Memory B cell (primary cell): ENCODE data around the gene SSBP3.

Experiments
- ATAC-seq: fragments of 150-1000 bp; cut with Tn5 transposase; 2 replicates; pipeline ENCODE4 v1.10.0; 2021; ENCODE audit warnings: low read depth, mild to moderate bottlenecking, moderate library complexity
- DNase-seq, 2 donors: peaks; one replicate each; pipeline ENCODE4 v3.0.0; 2022; ENCODE audit warnings: low spot score in 2 of 2
- H3K27ac Mint-ChIP-seq: one replicate; pipeline ENCODE4 v1.8.0; 2022; ENCODE audit warnings: mild to moderate bottlenecking, moderate library complexity, mixed read lengths
- H3K27me3 Mint-ChIP-seq: one replicate; pipeline ENCODE4 v1.8.0; 2022; ENCODE audit warnings: mixed read lengths
- H3K36me3 Mint-ChIP-seq: one replicate; pipeline ENCODE4 v1.8.0; 2022; ENCODE audit warnings: mild to moderate bottlenecking, mixed read lengths
- H3K4me1 Mint-ChIP-seq: one replicate; pipeline ENCODE4 v1.8.0; 2022; ENCODE audit warnings: mixed read lengths
- H3K4me3 Mint-ChIP-seq: one replicate; pipeline ENCODE4 v1.8.0; 2022; ENCODE audit warnings: mild to moderate bottlenecking, moderate library complexity, mixed read lengths
- H3K9me3 Mint-ChIP-seq: one replicate; pipeline ENCODE4 v1.8.0; 2022; ENCODE audit warnings: mixed read lengths

Gene SSBP3

GRCh38 chr1:54267815-54268761, 138.1 kb downstream of the SSBP3 start:
- Mint-ChIP-seq H3K36me3 (peaks cover 2% of the 10 kb centered on the region), H3K27me3 (no peaks in the 10 kb centered on the region), H3K4me3 (no peak overlapping the region), H3K27ac (no peak overlapping the region), H3K4me1 (peaks cover 8% of the 10 kb centered on the region), H3K9me3 (no peaks in the 10 kb centered on the region)
- no peak for DNase-seq
- ATAC-seq, result no peak

DNA sequence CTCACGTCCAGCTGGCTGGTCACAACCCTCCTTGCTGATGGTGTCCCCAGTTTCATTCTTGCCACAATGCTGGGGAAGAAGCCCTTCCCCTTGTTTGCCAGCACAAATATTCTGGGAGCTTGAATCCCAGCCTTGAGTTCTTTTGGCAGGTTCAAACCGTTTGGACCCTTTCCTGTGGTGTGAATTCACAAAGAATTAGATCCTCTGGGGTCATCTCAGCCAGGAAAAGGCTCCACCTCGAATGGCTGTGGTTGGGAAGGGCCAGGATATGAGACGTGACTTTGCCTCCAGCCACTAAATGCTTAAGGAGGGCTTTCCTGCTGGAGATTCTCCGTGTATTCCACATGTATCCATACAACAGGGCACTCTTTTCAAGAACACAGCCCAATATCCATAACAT, 139.3 kb downstream of the SSBP3 start:
- H3K36me3 Mint-ChIP-seq, result peaks cover 2% of the 10 kb centered on the region
- ATAC-seq (no peak), DNase-seq (no peak)
- no peaks in the 10 kb centered on the region for H3K9me3 Mint-ChIP-seq
- peaks cover 6% of the 10 kb centered on the region for H3K4me1 Mint-ChIP-seq
- no peak overlapping the region for H3K27ac Mint-ChIP-seq
- no peak overlapping the region for H3K4me3 Mint-ChIP-seq
- H3K27me3 Mint-ChIP-seq, result no peaks in the 10 kb centered on the region

GRCh38 chr1:54266195-54266594, 140.0 kb downstream of the SSBP3 start:
- Mint-ChIP-seq H3K4me3 (no peak overlapping the region), H3K27me3 (no peaks in the 10 kb centered on the region), H3K4me1 (peaks cover 6% of the 10 kb centered on the region), H3K27ac (no peak overlapping the region), H3K36me3 (peaks cover 2% of the 10 kb centered on the region), H3K9me3 (no peaks in the 10 kb centered on the region)
- DNase-seq (no peak), ATAC-seq (no peak)

DNA sequence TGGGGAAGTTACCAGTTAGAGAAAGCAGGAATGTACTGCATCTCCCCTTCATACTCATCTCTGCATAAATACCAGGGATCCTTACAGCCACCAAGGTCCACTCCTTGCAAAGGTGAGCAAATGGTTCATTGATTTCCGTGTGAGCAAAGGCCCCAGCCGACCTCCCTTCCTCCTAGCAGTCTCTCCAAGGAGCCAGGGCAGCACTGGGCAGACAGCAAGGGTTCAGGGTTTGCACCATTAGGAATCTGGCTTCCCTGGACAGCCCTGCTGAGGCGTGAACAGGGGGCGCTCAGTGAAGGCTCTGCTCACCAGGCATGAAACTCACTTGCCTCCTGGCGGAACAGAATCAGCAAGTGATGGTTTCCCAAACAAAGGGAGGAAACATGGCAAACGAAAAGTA, 140.5 kb downstream of the SSBP3 start:
- DNase-seq (no peak), ATAC-seq (no peak)
- Mint-ChIP-seq H3K9me3 (no peaks in the 10 kb centered on the region), H3K4me3 (no peak overlapping the region), H3K4me1 (peaks cover 6% of the 10 kb centered on the region), H3K27ac (no peak overlapping the region), H3K27me3 (no peaks in the 10 kb centered on the region), H3K36me3 (peaks cover 2% of the 10 kb centered on the region)

DNA sequence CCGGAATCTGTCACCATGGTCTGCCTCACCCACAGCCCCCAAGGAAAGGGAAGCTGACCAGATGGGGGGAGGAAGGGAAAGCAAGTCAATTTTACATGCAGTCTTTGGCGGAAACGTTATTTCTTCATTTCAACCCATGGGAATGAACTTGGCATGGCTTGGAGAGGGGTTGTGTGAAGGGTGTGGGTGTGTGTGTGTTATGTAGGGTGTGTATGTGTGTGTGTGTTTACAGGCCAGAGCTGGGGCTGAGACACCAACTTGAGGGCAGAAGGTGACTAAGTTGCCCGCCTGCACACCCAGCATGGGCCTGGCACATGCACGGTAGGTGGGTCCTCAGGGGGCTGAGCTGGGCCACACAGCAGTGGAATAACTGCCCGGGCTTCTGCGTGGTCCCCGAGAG, 141.1 kb downstream of the SSBP3 start:
- peaks cover 2% of the 10 kb centered on the region for H3K36me3 Mint-ChIP-seq
- H3K27ac Mint-ChIP-seq, result no peak overlapping the region
- H3K4me3 Mint-ChIP-seq, result no peak overlapping the region
- DNase-seq (no peak), ATAC-seq (no peak)
- no peaks in the 10 kb centered on the region for H3K27me3 Mint-ChIP-seq
- peaks cover 5% of the 10 kb centered on the region for H3K4me1 Mint-ChIP-seq
- H3K9me3 Mint-ChIP-seq, result no peaks in the 10 kb centered on the region

- DNase-seq (no peak), ATAC-seq (no peak)
- Mint-ChIP-seq H3K4me1 (peaks cover 3% of the 10 kb centered on the region), H3K9me3 (no peaks in the 10 kb centered on the region), H3K27ac (no peak overlapping the region), H3K27me3 (no peaks in the 10 kb centered on the region), H3K36me3 (peaks cover 2% of the 10 kb centered on the region), H3K4me3 (no peak overlapping the region)
These were observed 142.5 kb downstream of the SSBP3 start for GRCh38 chr1:54263601-54264226.

DNA sequence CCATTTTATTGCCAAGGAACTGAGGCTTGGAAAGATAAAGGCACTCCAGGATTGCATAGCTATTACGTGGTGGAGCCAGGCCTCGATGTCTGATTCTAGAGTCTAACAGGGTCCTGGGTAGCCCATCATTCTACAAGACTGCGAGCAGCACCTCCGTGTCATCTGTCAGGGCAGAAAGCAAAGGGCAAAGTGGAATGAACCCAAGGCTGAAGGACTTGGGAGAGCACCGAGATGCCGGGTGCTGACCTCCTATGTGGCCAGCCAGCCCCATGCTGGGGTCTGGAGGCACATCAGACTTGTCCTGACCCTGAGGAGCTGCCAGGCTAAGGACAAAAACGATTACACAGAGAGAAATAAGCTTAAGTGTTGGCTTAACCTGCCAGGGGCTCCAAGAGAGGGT, 143.9 kb downstream of the SSBP3 start:
- ATAC-seq (no peak), DNase-seq (no peak)
- Mint-ChIP-seq H3K36me3 (peaks cover 3% of the 10 kb centered on the region), H3K27ac (no peak overlapping the region), H3K9me3 (no peaks in the 10 kb centered on the region), H3K27me3 (no peaks in the 10 kb centered on the region), H3K4me3 (no peak overlapping the region), H3K4me1 (peaks cover 3% of the 10 kb centered on the region)

DNA sequence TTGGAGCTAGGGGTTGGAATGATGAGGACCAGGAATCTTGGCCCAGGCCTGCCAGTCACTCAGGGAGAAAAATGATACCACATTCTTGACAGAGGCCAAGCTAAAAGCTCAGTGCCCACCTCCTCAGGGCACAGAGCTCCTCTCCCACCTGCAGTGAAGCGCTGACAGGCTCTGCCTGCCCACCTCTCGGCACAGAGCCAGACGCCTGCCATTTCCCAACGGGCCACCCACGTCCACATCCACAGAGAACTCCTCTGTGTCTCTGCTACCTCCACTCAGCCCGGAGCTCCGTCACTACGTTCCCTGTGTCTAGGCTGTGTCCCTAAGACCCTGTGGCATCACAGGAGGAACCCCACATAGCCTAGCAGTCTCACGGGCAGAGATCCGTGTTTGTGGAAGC, 145.4 kb downstream of the SSBP3 start:
- no peak overlapping the region for H3K4me3 Mint-ChIP-seq
- H3K27ac Mint-ChIP-seq, result no peak overlapping the region
- peaks cover 3% of the 10 kb centered on the region for H3K4me1 Mint-ChIP-seq
- no peaks in the 10 kb centered on the region for H3K27me3 Mint-ChIP-seq
- H3K36me3 Mint-ChIP-seq, result peaks cover 2% of the 10 kb centered on the region
- H3K9me3 Mint-ChIP-seq, result no peaks in the 10 kb centered on the region
- no peak for DNase-seq
- ATAC-seq, result no peak

- peaks cover 2% of the 10 kb centered on the region for H3K36me3 Mint-ChIP-seq
- H3K27ac Mint-ChIP-seq, result no peak overlapping the region
- DNase-seq, result no peak
- no peak overlapping the region for H3K4me3 Mint-ChIP-seq
- no peak for ATAC-seq
- H3K27me3 Mint-ChIP-seq, result no peaks in the 10 kb centered on the region
- no peaks in the 10 kb centered on the region for H3K9me3 Mint-ChIP-seq
- no peaks in the 10 kb centered on the region for H3K4me1 Mint-ChIP-seq
These were observed 146.6 kb downstream of the SSBP3 start for GRCh38 chr1:54259546-54260140.

- Mint-ChIP-seq H3K27ac (no peak overlapping the region), H3K4me3 (no peak overlapping the region), H3K4me1 (no peaks in the 10 kb centered on the region), H3K36me3 (peaks cover 2% of the 10 kb centered on the region), H3K27me3 (no peaks in the 10 kb centered on the region), H3K9me3 (no peaks in the 10 kb centered on the region)
- DNase-seq (no peak), ATAC-seq (no peak)
These were observed 148.3 kb downstream of the SSBP3 start for GRCh38 chr1:54257876-54258275.

- H3K27me3 Mint-ChIP-seq, result no peaks in the 10 kb centered on the region
- H3K36me3 Mint-ChIP-seq, result peaks cover 2% of the 10 kb centered on the region
- no peak overlapping the region for H3K27ac Mint-ChIP-seq
- no peaks in the 10 kb centered on the region for H3K9me3 Mint-ChIP-seq
- no peak overlapping the region for H3K4me3 Mint-ChIP-seq
- DNase-seq (no peak), ATAC-seq (no peak)
- H3K4me1 Mint-ChIP-seq, result no peaks in the 10 kb centered on the region
These were observed 148.9 kb downstream of the SSBP3 start for GRCh38 chr1:54257346-54257620.

DNA sequence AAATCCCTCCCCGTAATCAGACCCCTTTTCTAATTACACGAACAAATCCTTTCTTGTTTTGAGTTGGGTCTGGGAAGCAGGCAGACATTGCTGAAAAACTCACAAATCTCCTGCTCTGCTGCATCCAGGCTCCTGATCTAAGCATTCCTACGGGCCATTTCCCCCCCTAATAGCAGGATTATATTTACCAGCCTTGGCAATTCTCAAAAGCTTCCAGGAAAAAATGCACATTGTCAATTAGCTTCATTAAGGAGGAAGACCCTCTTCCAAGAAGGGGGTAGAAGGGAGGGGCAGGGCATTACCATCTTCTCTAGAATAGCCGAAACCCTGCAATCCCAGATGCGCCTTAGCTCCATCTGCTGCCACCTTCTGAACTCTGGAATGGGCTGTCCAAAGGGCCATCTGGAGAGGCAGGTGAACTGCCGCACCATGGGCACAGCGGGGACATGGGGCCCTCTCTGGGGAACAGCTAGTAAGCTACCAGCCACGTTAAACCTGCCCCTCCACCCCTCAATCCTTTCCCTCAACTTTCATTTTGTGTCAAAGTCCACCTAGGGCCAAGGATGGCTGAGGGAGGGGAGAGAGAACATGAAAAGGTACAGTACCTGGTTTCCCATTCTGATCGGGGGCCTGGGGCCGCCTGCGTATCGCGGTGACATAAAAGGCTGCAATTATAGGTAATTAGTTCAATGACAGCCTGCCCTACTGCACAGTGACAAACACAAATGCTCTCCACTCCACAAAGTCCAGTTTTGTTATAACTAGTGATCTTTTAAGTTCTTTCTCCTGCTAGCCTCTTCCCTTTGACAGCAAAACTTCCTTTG, 149.5 kb downstream of the SSBP3 start:
- no peak overlapping the region for H3K27ac Mint-ChIP-seq

GRCh38 chr1:54255026-54255702, 151.0 kb downstream of the SSBP3 start:
- H3K27ac Mint-ChIP-seq, result no peak overlapping the region
- no peaks in the 10 kb centered on the region for H3K27me3 Mint-ChIP-seq
- DNase-seq (no peak), ATAC-seq (no peak)
- no peaks in the 10 kb centered on the region for H3K4me1 Mint-ChIP-seq
- no peak overlapping the region for H3K4me3 Mint-ChIP-seq
- no peaks in the 10 kb centered on the region for H3K9me3 Mint-ChIP-seq
- peaks cover 2% of the 10 kb centered on the region for H3K36me3 Mint-ChIP-seq

More for the DNA sequence above, 149.5 kb downstream of the SSBP3 start:
- no peaks in the 10 kb centered on the region for H3K4me1 Mint-ChIP-seq
- H3K4me3 Mint-ChIP-seq, result no peak overlapping the region
- ATAC-seq (no peak), DNase-seq (no peak)
- H3K27me3 Mint-ChIP-seq, result no peaks in the 10 kb centered on the region
- peaks cover 2% of the 10 kb centered on the region for H3K36me3 Mint-ChIP-seq
- no peaks in the 10 kb centered on the region for H3K9me3 Mint-ChIP-seq
